Measurements from ENCODE around the gene CCR1.

The CCR1 gene

DNA sequence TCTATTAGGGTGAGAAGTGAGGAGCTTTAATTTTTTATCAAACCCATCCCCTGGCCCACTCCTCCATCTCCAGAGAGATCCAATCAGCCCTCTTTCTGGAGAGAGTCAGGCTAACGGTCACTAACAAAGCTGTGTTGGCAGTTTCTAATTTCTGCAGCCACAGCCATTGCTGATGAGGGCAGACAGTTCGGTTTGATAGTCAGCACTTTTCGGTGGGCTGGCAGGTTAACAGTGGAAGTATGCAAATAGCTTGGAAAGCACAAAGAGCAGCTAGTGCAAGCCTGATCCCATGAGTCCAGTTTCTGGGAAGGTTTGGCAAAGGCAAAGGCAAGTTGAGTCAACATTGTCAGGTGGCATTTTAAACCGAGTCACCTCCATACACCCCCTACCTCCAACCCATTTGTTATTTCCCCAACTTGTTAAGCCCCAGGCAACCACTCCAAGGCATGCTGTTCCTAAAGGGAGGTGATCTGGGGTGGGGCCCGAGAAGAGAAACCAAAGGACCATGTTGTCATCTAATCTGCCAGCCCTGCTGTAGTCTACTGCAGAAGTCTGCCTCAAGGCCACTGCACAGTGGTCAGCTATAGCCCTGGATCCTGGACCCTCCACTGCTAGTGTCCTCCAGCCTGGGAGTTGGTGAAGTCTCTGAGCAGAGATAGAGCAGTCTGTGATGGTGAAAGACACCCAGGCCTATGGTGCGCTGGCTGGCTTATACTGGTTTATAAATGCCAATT lies 1.7 kb downstream of the CCR1 start:
- TF ChIP-seq POLR2AphosphoS5 (IDR thresholded peaks at IDR 0.05; ENCODE audit: borderline replicate concordance, low read depth, low read length) (no peak), FOXP2 (optimal IDR thresholded peaks at IDR 0.05; ENCODE audit: control extremely low read depth, extremely low read length, insufficient read depth) (no peak), EZH2 (IDR thresholded peaks at IDR 0.05) (no peak)
- Histone ChIP-seq H3K9ac (ENCODE audit: insufficient read length) (no peak overlapping the region), H3K9me3 (ENCODE audit: low read depth, low read length) (no peaks in the 10 kb centered on the region), H3K27ac (no peak overlapping the region), H3K4me3 (no peak overlapping the region), H3K36me3 (ENCODE audit: insufficient read depth, low read length) (no peaks in the 10 kb centered on the region)
- DNase-seq (ENCODE audit: low read depth, low spot score) = no peak

DNA sequence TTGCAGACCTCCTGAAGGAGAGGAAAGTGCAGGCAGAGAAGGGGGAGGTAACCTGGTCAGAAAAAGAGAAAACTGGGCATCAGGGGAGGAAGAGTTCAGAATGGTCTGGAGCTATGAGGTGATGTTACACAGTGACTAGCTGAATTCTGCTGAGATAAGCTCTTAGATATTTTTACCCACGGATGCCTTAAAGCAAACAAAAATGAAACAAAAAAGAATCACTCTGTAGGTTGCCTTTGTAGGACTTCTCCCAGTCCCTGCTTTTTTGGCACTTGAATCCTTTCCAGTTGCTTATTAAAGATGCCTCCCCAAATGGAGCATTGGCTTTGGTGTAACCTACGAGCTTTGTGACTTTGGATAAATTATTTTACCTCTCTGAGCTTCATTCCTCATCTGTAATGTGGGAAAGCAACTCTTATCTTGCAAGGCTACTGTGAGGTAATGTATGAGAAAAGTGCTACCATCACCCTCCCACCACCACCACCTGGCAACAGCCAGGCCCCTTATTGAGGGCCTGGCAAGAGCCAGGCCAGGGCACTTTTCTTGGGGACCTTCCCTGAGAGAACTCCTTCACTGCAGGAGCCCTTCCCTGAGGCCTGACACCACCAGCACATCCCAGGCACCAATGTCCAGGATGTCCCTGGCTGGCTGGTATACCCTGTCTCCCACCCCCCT lies 2.7 kb downstream of the CCR1 start:
- Histone ChIP-seq H3K4me3 (no peak overlapping the region), H3K9me3 (ENCODE audit: low read depth, low read length) (no peaks in the 10 kb centered on the region), H3K9ac (ENCODE audit: insufficient read length) (no peak overlapping the region), H3K36me3 (ENCODE audit: insufficient read depth, low read length) (no peaks in the 10 kb centered on the region), H3K27ac (no peak overlapping the region)
- no peak for DNase-seq (ENCODE audit: low read depth, low spot score)
- no peak for TF ChIP-seq FOXP2 (optimal IDR thresholded peaks at IDR 0.05; ENCODE audit: control extremely low read depth, extremely low read length, insufficient read depth)
- TF ChIP-seq POLR2AphosphoS5 (IDR thresholded peaks at IDR 0.05; ENCODE audit: borderline replicate concordance, low read depth, low read length) = no peak
- TF ChIP-seq EZH2 (IDR thresholded peaks at IDR 0.05) = no peak

- no peak for DNase-seq (ENCODE audit: low read depth, low spot score)
- H3K9ac ChIP-seq (ENCODE audit: insufficient read length) = no peak overlapping the region
- no peaks in the 10 kb centered on the region for H3K9me3 ChIP-seq (ENCODE audit: low read depth, low read length)
- TF ChIP-seq FOXP2 (optimal IDR thresholded peaks at IDR 0.05; ENCODE audit: control extremely low read depth, extremely low read length, insufficient read depth) (no peak), EZH2 (IDR thresholded peaks at IDR 0.05) (no peak), POLR2AphosphoS5 (IDR thresholded peaks at IDR 0.05; ENCODE audit: borderline replicate concordance, low read depth, low read length) (no peak)
- no peaks in the 10 kb centered on the region for H3K36me3 ChIP-seq (ENCODE audit: insufficient read depth, low read length)
- H3K4me3 ChIP-seq = no peak overlapping the region
- no peak overlapping the region for H3K27ac ChIP-seq
Observed at GRCh38 chr3:46203681-46204080, 4.4 kb downstream of the CCR1 start.

DNA sequence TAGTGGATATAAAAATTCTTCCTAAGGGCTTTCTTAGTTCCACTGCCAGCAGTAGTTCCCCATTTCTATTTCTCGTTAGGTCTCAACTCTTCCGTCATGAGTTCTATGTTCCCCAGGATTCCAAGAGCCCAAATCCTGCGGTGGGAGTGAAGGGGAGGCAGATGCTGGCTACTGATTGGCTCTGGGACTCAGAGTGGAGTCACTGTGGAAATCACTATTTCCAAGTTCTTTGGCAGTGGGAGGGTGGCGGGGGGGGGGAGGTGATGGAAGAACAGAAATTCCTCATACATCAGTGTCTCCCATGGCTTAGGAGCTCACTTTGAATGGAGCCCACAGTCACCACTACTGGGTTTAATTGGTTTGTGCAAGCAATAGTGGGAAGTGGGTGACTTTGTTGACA lies 5.6 kb downstream of the CCR1 start:
- Histone ChIP-seq H3K36me3 (ENCODE audit: insufficient read depth, low read length) (no peaks in the 10 kb centered on the region), H3K27ac (no peak overlapping the region), H3K4me3 (no peak overlapping the region), H3K9me3 (ENCODE audit: low read depth, low read length) (no peaks in the 10 kb centered on the region), H3K9ac (ENCODE audit: insufficient read length) (no peak overlapping the region)
- no peak for TF ChIP-seq EZH2 (IDR thresholded peaks at IDR 0.05)
- TF ChIP-seq POLR2AphosphoS5 (IDR thresholded peaks at IDR 0.05; ENCODE audit: borderline replicate concordance, low read depth, low read length) = no peak
- TF ChIP-seq FOXP2 (optimal IDR thresholded peaks at IDR 0.05; ENCODE audit: control extremely low read depth, extremely low read length, insufficient read depth) = no peak
- no peak for DNase-seq (ENCODE audit: low read depth, low spot score)

GRCh38 chr3:46200790-46201189 lies 7.3 kb downstream of the CCR1 start:
- Histone ChIP-seq H3K27ac (no peak overlapping the region), H3K4me3 (no peak overlapping the region), H3K36me3 (ENCODE audit: insufficient read depth, low read length) (no peaks in the 10 kb centered on the region), H3K9me3 (ENCODE audit: low read depth, low read length) (no peaks in the 10 kb centered on the region), H3K9ac (ENCODE audit: insufficient read length) (no peak overlapping the region)
- no peak for DNase-seq (ENCODE audit: low read depth, low spot score)
- TF ChIP-seq EZH2 (IDR thresholded peaks at IDR 0.05) = no peak
- no peak for TF ChIP-seq POLR2AphosphoS5 (IDR thresholded peaks at IDR 0.05; ENCODE audit: borderline replicate concordance, low read depth, low read length)
- no peak for TF ChIP-seq FOXP2 (optimal IDR thresholded peaks at IDR 0.05; ENCODE audit: control extremely low read depth, extremely low read length, insufficient read depth)

- no peak overlapping the region for H3K4me3 ChIP-seq
- no peak for TF ChIP-seq EZH2 (IDR thresholded peaks at IDR 0.05)
- TF ChIP-seq FOXP2 (optimal IDR thresholded peaks at IDR 0.05; ENCODE audit: control extremely low read depth, extremely low read length, insufficient read depth) = no peak
- TF ChIP-seq POLR2AphosphoS5 (IDR thresholded peaks at IDR 0.05; ENCODE audit: borderline replicate concordance, low read depth, low read length) = no peak
- H3K9me3 ChIP-seq (ENCODE audit: low read depth, low read length) = no peaks in the 10 kb centered on the region
- no peaks in the 10 kb centered on the region for H3K36me3 ChIP-seq (ENCODE audit: insufficient read depth, low read length)
- no peak for DNase-seq (ENCODE audit: low read depth, low spot score)
- H3K27ac ChIP-seq = no peak overlapping the region
- H3K9ac ChIP-seq (ENCODE audit: insufficient read length) = no peak overlapping the region
Observed at GRCh38 chr3:46200211-46200610, 7.9 kb downstream of the CCR1 start.

DNA sequence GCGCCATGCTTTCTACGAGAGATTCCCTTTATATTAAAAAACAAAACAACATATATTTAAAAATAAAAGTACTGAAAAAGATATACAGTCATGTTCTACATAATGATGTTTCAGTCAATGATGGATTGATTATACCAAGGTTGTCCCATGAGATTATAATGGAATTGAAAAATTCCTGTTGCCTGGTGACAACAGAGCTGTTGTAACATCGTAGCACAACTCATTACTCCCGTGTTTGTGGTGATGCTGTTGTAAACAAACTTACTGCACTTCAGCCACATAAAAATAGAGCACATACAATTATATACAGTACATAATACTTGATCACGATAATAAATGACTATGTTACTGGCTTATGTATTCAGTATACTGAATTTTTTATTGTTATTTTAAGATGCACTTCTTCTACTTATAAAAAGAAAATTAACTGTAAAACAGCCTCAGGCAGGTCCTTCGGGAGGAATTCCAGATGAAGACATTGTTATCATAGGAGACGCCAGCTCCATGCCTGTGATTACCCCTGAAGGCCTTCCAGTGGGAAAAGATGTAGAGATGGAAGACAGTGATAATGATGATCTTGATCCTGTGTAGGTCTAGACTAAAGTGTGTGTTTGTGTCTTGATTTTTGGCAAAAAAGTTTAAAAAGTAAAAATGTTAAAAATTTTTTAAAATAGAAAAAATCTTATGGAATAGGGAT lies 11.7 kb downstream of the CCR1 start:
- Histone ChIP-seq H3K36me3 (ENCODE audit: insufficient read depth, low read length) (no peaks in the 10 kb centered on the region), H3K9me3 (ENCODE audit: low read depth, low read length) (no peaks in the 10 kb centered on the region), H3K4me3 (no peak overlapping the region), H3K27ac (no peak overlapping the region), H3K9ac (ENCODE audit: insufficient read length) (no peak overlapping the region)
- no peak for DNase-seq (ENCODE audit: low read depth, low spot score)
- no peak for TF ChIP-seq POLR2AphosphoS5 (IDR thresholded peaks at IDR 0.05; ENCODE audit: borderline replicate concordance, low read depth, low read length)

GRCh38 chr3:46194868-46195553 lies 13.1 kb downstream of the CCR1 start:
- no peak overlapping the region for H3K27ac ChIP-seq
- no peak for TF ChIP-seq EZH2 (IDR thresholded peaks at IDR 0.05)
- TF ChIP-seq FOXP2 (optimal IDR thresholded peaks at IDR 0.05; ENCODE audit: control extremely low read depth, extremely low read length, insufficient read depth) = no peak
- no peak for TF ChIP-seq POLR2AphosphoS5 (IDR thresholded peaks at IDR 0.05; ENCODE audit: borderline replicate concordance, low read depth, low read length)
- H3K9ac ChIP-seq (ENCODE audit: insufficient read length) = no peak overlapping the region
- no peaks in the 10 kb centered on the region for H3K36me3 ChIP-seq (ENCODE audit: insufficient read depth, low read length)
- no peaks in the 10 kb centered on the region for H3K9me3 ChIP-seq (ENCODE audit: low read depth, low read length)
- H3K4me3 ChIP-seq = no peak overlapping the region
- no peak for DNase-seq (ENCODE audit: low read depth, low spot score)

All from SK-N-MC (cell line).